Measurements from ENCODE around the gene H19. TPM values are rescaled to one million over a fixed set of nuclear protein-coding genes. Genes with fewer than 3 reads are reported as not detected.

H19 gene
- total and polyA plus RNA-seq, 9 of the 15 experiments (the other 6 are each of a cell fraction or from before 2014, with no cell fraction given), result 0.13 to 682 (median 15.7) TPM

GRCh38 chr11:1964348-1964747, 33.3 kb downstream of the H19 start (continued):
- no peak for TF ChIP-seq REST (IDR thresholded peaks at IDR 0.05; ENCODE audit: borderline replicate concordance)
- no peak for TF ChIP-seq REST (CRISPR knock-in tag; IDR thresholded peaks at IDR 0.05; ENCODE audit: low read depth)
- TF ChIP-seq ZNF76 (CRISPR knock-in tag; IDR thresholded peaks at IDR 0.05; ENCODE audit: borderline replicate concordance), result no peak
- no peak for TF ChIP-seq RBM14 (IDR thresholded peaks at IDR 0.05; ENCODE audit: borderline replicate concordance, insufficient read depth, low read depth, low read length)
- no peak for TF ChIP-seq KLF13 (tag; IDR thresholded peaks at IDR 0.05; ENCODE audit: borderline replicate concordance, low read depth)
- TF ChIP-seq FIP1L1 (IDR thresholded peaks at IDR 0.05; ENCODE audit: low read depth, low read length, poor library complexity, severe bottlenecking), result no peak
- TF ChIP-seq EHMT2 (IDR thresholded peaks at IDR 0.05), result no peak
- TF ChIP-seq ZNF175 (CRISPR knock-in tag; IDR thresholded peaks at IDR 0.05; ENCODE audit: low read depth), result no peak

Data from K562 (cell line).